HepG2 (cell line): ENCODE data around the gene APBB2. TPM values are rescaled to one million over a fixed set of nuclear protein-coding genes. Genes with fewer than 3 reads are reported as not detected.

Experiments used
- ATAC-seq: fragments of 200-7000 bp; cut with Tn5 transposase; 3 replicates; pipeline ENCODE4 v1.9.1; 2020; ENCODE audit warnings: mild to moderate bottlenecking, moderate library complexity
- BruUV-seq: library from RNA; stranded (reverse); fragments of 400-500 nt; replicated peaks from 2 replicates; lab custom pipeline; 2021; lab: Mats Ljungman, UMichigan
- CTCF ChIA-PET: fragments of 300-600 bp; formaldehyde crosslinking; extraction: SDS; loops from one replicate; lab custom pipeline; 2021; ENCODE audit warnings: low total read pairs, inconsistent platforms, low intra/inter-chr PET ratio; lab: Yijun Ruan, JAX
- POLR2A ChIA-PET: fragments of 350-600 bp; sonication (Branson Sonifier 250); formaldehyde crosslinking; loops from one replicate; lab custom pipeline; 2020; ENCODE audit warnings: antibody characterized with exemption, inconsistent platforms; lab: Yijun Ruan, JAX
- DNase-seq: peaks from one replicate; pipeline ENCODE4 v3.0.0-alpha.2; 2015; ENCODE audit warnings: low spot score
- FAIRE-seq: peaks from 3 replicates; lab custom pipeline; 2011; peaks lifted over from hg19 to GRCh38; lab: Jason Lieb, UNC
- H2AFZ ChIP-seq: one replicate; pipeline ENCODE4 v1.6.1; 2011; ENCODE audit warnings: low read length, inconsistent platforms
- H3K27ac ChIP-seq: fragments of 300-600 bp; 3 replicates; pipeline ENCODE4 v1.8.0; 2011; ENCODE audit warnings: mixed run types, mild to moderate bottlenecking, mixed read lengths, low read length, inconsistent platforms; ENCODE audit not compliant: insufficient read depth; ENCODE audit errors: extremely low read length
- H3K27me3 ChIP-seq, 2 experiments: fragments of 200-600 bp in 1 of 2; 2 replicates in 1 of 2; 3 replicates in 1 of 2; pipeline versions ENCODE4 v1.6.0 to v1.8.0; 2011; ENCODE audit warnings: low read length in 2 of 2, mild to moderate bottlenecking in 2 of 2, moderate library complexity in 2 of 2, inconsistent platforms in 1 of 2; ENCODE audit not compliant: insufficient read depth in 2 of 2, control insufficient read depth in 1 of 2
- H3K36me3 ChIP-seq, 2 experiments: fragments of 200-600 bp in 1 of 2; replicated peaks in 1 of 2; 2 replicates in 1 of 2; 3 replicates in 1 of 2; pipeline versions ENCODE4 v1.5.1 to v1.8.0; 2011; ENCODE audit warnings: low read length in 2 of 2, inconsistent platforms in 1 of 2; ENCODE audit not compliant: insufficient read depth in 2 of 2, control insufficient read depth in 1 of 2
- H3K4me1 ChIP-seq: 2 replicates; pipeline ENCODE4 v1.5.1; 2012; ENCODE audit warnings: low read length, inconsistent platforms; ENCODE audit not compliant: insufficient read depth
- H3K4me2 ChIP-seq: 2 replicates; pipeline ENCODE4 v1.6.0; 2011; ENCODE audit warnings: low read depth, low read length, inconsistent platforms
- H3K4me3 ChIP-seq, 3 experiments: fragments of 200-600 bp in 1 of 3; sonication (generic), shearing (Covaris generic) in 1 of 3; replicated peaks in 1 of 3; 2 replicates each; pipeline ENCODE4 v1.5.1; 2011 to 2016; ENCODE audit warnings: low read length in 3 of 3, inconsistent platforms in 2 of 3, low read depth in 2 of 3, mild to moderate bottlenecking in 2 of 3, control low read depth in 1 of 3, mixed read lengths in 1 of 3; ENCODE audit not compliant: insufficient read depth in 1 of 3
- H3K79me2 ChIP-seq: one replicate; pipeline ENCODE4 v1.6.1; 2011; ENCODE audit warnings: low read length, inconsistent platforms; ENCODE audit not compliant: insufficient read depth
- H3K9ac ChIP-seq: 2 replicates; pipeline ENCODE4 v1.6.0; 2011; ENCODE audit warnings: mild to moderate bottlenecking, low read depth, low read length, inconsistent platforms; ENCODE audit not compliant: insufficient read depth
- H3K9me3 ChIP-seq: 2 replicates; pipeline ENCODE4 v1.5.1; 2012; ENCODE audit warnings: mild to moderate bottlenecking, low read length
- H4K20me1 ChIP-seq: 2 replicates; pipeline ENCODE4 v1.6.0; 2011; ENCODE audit warnings: inconsistent platforms, mild to moderate bottlenecking, low read length, moderate library complexity; ENCODE audit not compliant: insufficient read depth
- AGO1 ChIP-seq: fragments of 200-400 bp; formaldehyde crosslinking; IDR thresholded peaks from 2 replicates; pipeline ENCODE4 v1.6.1; 2017; ENCODE audit warnings: mild to moderate bottlenecking, low read depth, low read length, moderate library complexity; ENCODE audit not compliant: poor library complexity, severe bottlenecking
- CEBPB ChIP-seq: IDR thresholded peaks from 2 replicates; pipeline ENCODE4 v1.6.1; 2011; ENCODE audit warnings: low read depth, low read length, improper control_type of control experiment, borderline replicate concordance
- RFXAP ChIP-seq: sonication (generic); formaldehyde crosslinking; IDR thresholded peaks from 2 replicates; pipeline ENCODE4 v1.4.0; 2020; ENCODE audit warnings: missing genetic modification reagents, borderline replicate concordance
- ZFP36L2 ChIP-seq: sonication (generic); formaldehyde crosslinking; IDR thresholded peaks from 2 replicates; pipeline ENCODE4 v1.4.0; 2020; ENCODE audit warnings: missing genetic modification reagents
- ZNF382 ChIP-seq: sonication (generic); formaldehyde crosslinking; IDR thresholded peaks from 2 replicates; pipeline ENCODE4 v1.5.0; 2020; ENCODE audit warnings: missing genetic modification reagents, mild to moderate bottlenecking, borderline replicate concordance
- WGBS: methylation state at CpG from one replicate; pipeline ENCODE4 v1.1.6; 2017; ENCODE audit warnings: low lambda C conversion rate; 5-methylcytosine and 5-hydroxymethylcytosine counted together
- in situ Hi-C: cut with HindIII; loops from 2 replicates; pipeline ENCODE4 v1.10.0; 2017; ENCODE audit warnings: low pct_unique_long_range_greater_than_20kb; ENCODE audit not compliant: extremely low pct_ligation_motif_present
- intact Hi-C: fragments of 100-400 bp; cut with micrococcal nuclease; formaldehyde crosslinking; loops from one replicate; pipeline ENCODE4 v1.10.0; 2022; ENCODE audit not compliant: unreplicated experiment
- polyA plus RNA-seq, 8 experiments: library from polyadenylated mRNA; depleted of rRNA in 3 of 8; stranded (reverse) in 7 of 8; unstranded in 1 of 8; fragments of >200 nt; fragmentation: Illumina TruSeq in 4 of 8; extraction: Trizol in 4 of 8; gene quantifications; 2 replicates each; pipeline versions ENCODE4 v1.2.1 to v1.2.3, GENCODE V29; 2011 to 2016; ENCODE audit warnings: low read depth in 4 of 8, missing spikeins in 1 of 8, mixed read lengths in 1 of 8; ENCODE audit not compliant: insufficient read depth in 1 of 8
- total RNA-seq, 5 experiments: library from RNA; depleted of rRNA; stranded (reverse); fragments of >200 nt; fragmentation: Illumina TruSeq; extraction: Trizol; gene quantifications; 2 replicates each; pipeline ENCODE4 v1.2.3, GENCODE V29; 2016; ENCODE audit warnings: low read depth in 1 of 5
- TF ChIP-seq, protein P1 (sequence below): sonication (generic); formaldehyde crosslinking; IDR thresholded peaks from 2 replicates; pipeline ENCODE4 v1.4.0; 2020; ENCODE audit warnings: mild to moderate bottlenecking, missing genetic modification reagents, borderline replicate concordance
- TF ChIP-seq, protein P2 (sequence below): sonication (generic); formaldehyde crosslinking; IDR thresholded peaks from 2 replicates; pipeline ENCODE4 v1.4.0; 2020; ENCODE audit warnings: missing genetic modification reagents, low read depth, mild to moderate bottlenecking, borderline replicate concordance

APBB2 gene
- total and polyA plus RNA-seq, 2 of the 13 experiments (the other 11 are each of a cell fraction or from before 2014, with no cell fraction given) = 11.7 to 17.0 TPM

DNA sequence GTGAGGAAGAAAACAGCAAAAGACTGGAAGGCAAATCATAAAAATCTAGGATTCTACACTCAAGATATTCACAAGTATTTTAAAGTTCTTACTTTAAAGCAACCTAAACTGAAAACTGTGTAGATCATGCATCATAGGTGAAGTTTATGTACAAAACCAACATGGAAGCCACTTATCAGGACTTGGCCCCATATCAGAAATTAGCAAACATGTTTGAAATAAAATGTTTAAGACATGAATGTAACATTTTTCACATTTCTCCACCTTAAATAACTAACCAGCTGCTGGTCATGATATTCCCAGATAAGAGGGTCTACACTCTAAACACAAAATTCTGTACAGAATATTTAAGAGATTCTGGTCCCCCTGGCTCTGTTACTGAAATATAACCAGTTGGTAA, 38.5 kb downstream of the APBB2 start (continued):
- TF ChIP-seq, protein P1, sequence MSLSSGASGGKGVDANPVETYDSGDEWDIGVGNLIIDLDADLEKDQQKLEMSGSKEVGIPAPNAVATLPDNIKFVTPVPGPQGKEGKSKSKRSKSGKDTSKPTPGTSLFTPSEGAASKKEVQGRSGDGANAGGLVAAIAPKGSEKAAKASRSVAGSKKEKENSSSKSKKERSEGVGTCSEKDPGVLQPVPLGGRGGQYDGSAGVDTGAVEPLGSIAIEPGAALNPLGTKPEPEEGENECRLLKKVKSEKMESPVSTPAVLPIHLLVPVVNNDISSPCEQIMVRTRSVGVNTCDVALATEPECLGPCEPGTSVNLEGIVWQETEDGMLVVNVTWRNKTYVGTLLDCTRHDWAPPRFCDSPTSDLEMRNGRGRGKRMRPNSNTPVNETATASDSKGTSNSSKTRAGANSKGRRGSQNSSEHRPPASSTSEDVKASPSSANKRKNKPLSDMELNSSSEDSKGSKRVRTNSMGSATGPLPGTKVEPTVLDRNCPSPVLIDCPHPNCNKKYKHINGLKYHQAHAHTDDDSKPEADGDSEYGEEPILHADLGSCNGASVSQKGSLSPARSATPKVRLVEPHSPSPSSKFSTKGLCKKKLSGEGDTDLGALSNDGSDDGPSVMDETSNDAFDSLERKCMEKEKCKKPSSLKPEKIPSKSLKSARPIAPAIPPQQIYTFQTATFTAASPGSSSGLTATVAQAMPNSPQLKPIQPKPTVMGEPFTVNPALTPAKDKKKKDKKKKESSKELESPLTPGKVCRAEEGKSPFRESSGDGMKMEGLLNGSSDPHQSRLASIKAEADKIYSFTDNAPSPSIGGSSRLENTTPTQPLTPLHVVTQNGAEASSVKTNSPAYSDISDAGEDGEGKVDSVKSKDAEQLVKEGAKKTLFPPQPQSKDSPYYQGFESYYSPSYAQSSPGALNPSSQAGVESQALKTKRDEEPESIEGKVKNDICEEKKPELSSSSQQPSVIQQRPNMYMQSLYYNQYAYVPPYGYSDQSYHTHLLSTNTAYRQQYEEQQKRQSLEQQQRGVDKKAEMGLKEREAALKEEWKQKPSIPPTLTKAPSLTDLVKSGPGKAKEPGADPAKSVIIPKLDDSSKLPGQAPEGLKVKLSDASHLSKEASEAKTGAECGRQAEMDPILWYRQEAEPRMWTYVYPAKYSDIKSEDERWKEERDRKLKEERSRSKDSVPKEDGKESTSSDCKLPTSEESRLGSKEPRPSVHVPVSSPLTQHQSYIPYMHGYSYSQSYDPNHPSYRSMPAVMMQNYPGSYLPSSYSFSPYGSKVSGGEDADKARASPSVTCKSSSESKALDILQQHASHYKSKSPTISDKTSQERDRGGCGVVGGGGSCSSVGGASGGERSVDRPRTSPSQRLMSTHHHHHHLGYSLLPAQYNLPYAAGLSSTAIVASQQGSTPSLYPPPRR = no peak
- no peak for TF ChIP-seq RFXAP
- no peak for TF ChIP-seq ZFP36L2
- TF ChIP-seq AGO1 = no peak
- TF ChIP-seq, protein P2, sequence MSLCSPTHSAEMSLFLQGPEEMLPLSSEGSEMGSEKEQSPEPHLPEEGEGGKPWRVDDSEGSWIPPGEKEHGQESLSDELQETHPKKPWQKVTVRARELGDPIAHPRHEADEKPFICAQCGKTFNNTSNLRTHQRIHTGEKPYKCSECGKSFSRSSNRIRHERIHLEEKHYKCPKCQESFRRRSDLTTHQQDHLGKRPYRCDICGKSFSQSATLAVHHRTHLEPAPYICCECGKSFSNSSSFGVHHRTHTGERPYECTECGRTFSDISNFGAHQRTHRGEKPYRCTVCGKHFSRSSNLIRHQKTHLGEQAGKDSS (CRISPR knock-in tag) = no peak
- TF ChIP-seq, all 625 proteins: peak for 0

DNA sequence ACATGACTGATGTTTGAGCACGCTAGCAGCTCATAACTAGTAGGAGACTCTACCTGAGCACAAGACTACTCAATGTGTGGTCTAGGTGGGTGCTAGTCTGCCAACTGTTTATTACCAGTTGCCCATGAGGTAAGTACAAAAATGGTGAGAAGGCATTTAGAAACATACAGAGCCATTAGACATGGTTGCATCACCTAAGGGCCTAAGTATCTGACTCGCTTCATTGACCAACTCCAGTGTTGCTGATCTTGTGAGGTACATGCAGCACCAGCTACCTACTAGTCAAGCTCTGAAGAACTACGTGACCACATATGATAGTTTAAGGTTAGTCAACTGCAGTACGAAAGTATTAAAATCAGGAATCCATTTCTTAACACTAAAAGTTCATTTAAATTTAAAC, 39.9 kb downstream of the APBB2 start:
- intact Hi-C loops (no loop called here), in situ Hi-C loops (no loop called here)
- ChIA-PET CTCF (no interaction called here), POLR2A (no interaction called here)
- H3K4me2 ChIP-seq = no peak overlapping the region
- ATAC-seq = no peak
- H3K27ac ChIP-seq = no peak overlapping the region
- H3K4me3 ChIP-seq = no peak overlapping the region
- peaks cover 54% of the 10 kb centered on the region for H3K4me1 ChIP-seq
- H3K9ac ChIP-seq = no peak overlapping the region
- TF ChIP-seq CEBPB = peak; percentile 14; the same call in 1 of the 2 replicates
- TF ChIP-seq ZNF382 = no peak
- no peak overlapping the region for H2AFZ ChIP-seq
- no peak for DNase-seq
- no peaks in the 10 kb centered on the region for H3K27me3 ChIP-seq
- no peaks in the 10 kb centered on the region for H4K20me1 ChIP-seq
- no TSS peak for BruUV-seq
- H3K9me3 ChIP-seq = no peaks in the 10 kb centered on the region
- peaks cover 48% of the 10 kb centered on the region for H3K79me2 ChIP-seq
- 97% methylated on average over 4 of the region's 4 CpGs for WGBS
- no peak for FAIRE-seq
- no peaks in the 10 kb centered on the region for H3K36me3 ChIP-seq
